ENCODE measurements around the gene BNC2. TPM values are rescaled to one million over a fixed set of nuclear protein-coding genes. Genes with fewer than 3 reads are reported as not detected.

Gene BNC2
- total RNA-seq, 1 experiment from 2014 or later: 2.7 TPM

GRCh38 chr9:16715404-16715803 is 155.1 kb downstream of the BNC2 start:
- no peak for DNase-seq (ENCODE audit: low spot score)

GRCh38 chr9:16712787-16713186 is 157.7 kb downstream of the BNC2 start:
- no peak for DNase-seq (ENCODE audit: low spot score)

- no peak for DNase-seq (ENCODE audit: low spot score)
Observed at GRCh38 chr9:16710888-16711287, 159.6 kb downstream of the BNC2 start.

- DNase-seq (ENCODE audit: low spot score): no peak
Observed at GRCh38 chr9:16709924-16710323, 160.5 kb downstream of the BNC2 start.

GRCh38 chr9:16708656-16709435 is 161.6 kb downstream of the BNC2 start:
- DNase-seq (ENCODE audit: low spot score): no peak

GRCh38 chr9:16705111-16705604 is 165.3 kb downstream of the BNC2 start:
- peak; percentile 89 for DNase-seq (ENCODE audit: low spot score)

- DNase-seq (ENCODE audit: low spot score): no peak
Observed at GRCh38 chr9:16704116-16705110, 166.1 kb downstream of the BNC2 start.

- DNase-seq (ENCODE audit: low spot score): no peak
Observed at GRCh38 chr9:16701347-16701746, 169.1 kb downstream of the BNC2 start.

- no peak for DNase-seq (ENCODE audit: low spot score)
Observed at GRCh38 chr9:16693616-16694015, 176.9 kb downstream of the BNC2 start.

- DNase-seq (ENCODE audit: low spot score): no peak
Observed at GRCh38 chr9:16690628-16691027, 179.8 kb downstream of the BNC2 start.

GRCh38 chr9:16690205-16690604 is 180.3 kb downstream of the BNC2 start:
- DNase-seq (ENCODE audit: low spot score): no peak

- DNase-seq (ENCODE audit: low spot score): peak; percentile 29
Observed at GRCh38 chr9:16689351-16689938, 181.0 kb downstream of the BNC2 start.

GRCh38 chr9:16688814-16689213 is 181.7 kb downstream of the BNC2 start:
- no peak for DNase-seq (ENCODE audit: low spot score)

- DNase-seq (ENCODE audit: low spot score): no peak
Observed at GRCh38 chr9:16687678-16688369, 182.6 kb downstream of the BNC2 start.

GRCh38 chr9:16683326-16683725 is 187.1 kb downstream of the BNC2 start:
- peak; percentile 8 for DNase-seq (ENCODE audit: low spot score)

GRCh38 chr9:16682273-16682672 is 188.2 kb downstream of the BNC2 start:
- no peak for DNase-seq (ENCODE audit: low spot score)

- DNase-seq (ENCODE audit: low spot score): no peak
Observed at GRCh38 chr9:16681652-16681987, 188.8 kb downstream of the BNC2 start.

- DNase-seq (ENCODE audit: low spot score): peak; percentile 3
Observed at GRCh38 chr9:16680975-16681651, 189.4 kb downstream of the BNC2 start.

- no peak for DNase-seq (ENCODE audit: low spot score)
Observed at GRCh38 chr9:16680541-16680940, 189.9 kb downstream of the BNC2 start.

GRCh38 chr9:16679327-16679821 is 191.1 kb downstream of the BNC2 start:
- no peak for DNase-seq (ENCODE audit: low spot score)

- no peak for DNase-seq (ENCODE audit: low spot score)
Observed at GRCh38 chr9:16676519-16676918, 194.0 kb downstream of the BNC2 start.
